Measurements from ENCODE around the gene CSRNP3. TPM values are rescaled to one million over a fixed set of nuclear protein-coding genes. Genes with fewer than 3 reads are reported as not detected.

The CSRNP3 gene
- total RNA-seq, 1 experiment from 2014 or later, result 0.05 TPM

DNA sequence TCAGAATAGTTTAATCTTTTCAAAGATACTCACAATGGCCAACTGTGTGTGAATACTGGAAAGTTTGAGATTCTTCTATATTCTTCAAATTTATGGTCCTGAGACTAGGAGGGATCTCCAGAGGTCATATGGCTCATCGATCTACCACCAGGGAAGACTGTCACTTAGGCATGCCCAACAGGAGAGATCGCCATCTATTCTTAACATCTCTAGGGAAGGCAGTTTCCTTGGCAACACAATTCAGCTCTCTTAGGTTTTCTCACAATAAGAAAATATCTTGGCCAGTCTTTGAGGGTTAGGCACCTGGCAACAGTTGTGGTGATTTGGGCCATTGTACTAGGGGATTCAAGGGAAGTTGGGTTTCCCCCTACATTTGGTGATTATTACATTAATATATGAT, 217.3 kb downstream of the CSRNP3 start:
- BruUV-seq (replicated peaks), result no TSS peak
- Histone ChIP-seq H3K9me2 (ENCODE audit: insufficient read depth) (no peaks in the 10 kb centered on the region), H3K36me3 (ENCODE audit: control insufficient read depth in 1 of 2, insufficient read depth in 2 of 2, low read length in 2 of 2) (no peaks in the 10 kb centered on the region), H3K4me3 (replicated peaks in 1 of 2; ENCODE audit: low read depth in 1 of 2, low read length in 2 of 2) (no peak overlapping the region), H3K27ac (ENCODE audit: low read depth, low read length) (no peak overlapping the region), H3K4me2 (ENCODE audit: low read length) (no peak overlapping the region), H3K4me1 (ENCODE audit: control insufficient read depth in 1 of 2, insufficient read depth in 2 of 2, low read length in 2 of 2) (no peaks in the 10 kb centered on the region), H3K9me3 (ENCODE audit: control insufficient read depth in 1 of 2, insufficient read depth in 1 of 2, low read depth in 1 of 2, low read length in 2 of 2) (no peaks in the 10 kb centered on the region), H3K9ac (ENCODE audit: low read length) (no peak overlapping the region), H2AFZ (ENCODE audit: low read depth, low read length, poor library complexity, severe bottlenecking) (no peak overlapping the region), H4K20me1 (ENCODE audit: insufficient read depth) (no peaks in the 10 kb centered on the region), H3K79me2 (ENCODE audit: insufficient read depth, low read length) (no peaks in the 10 kb centered on the region), H3K27me3 (ENCODE audit: insufficient read depth, low read length) (peaks cover 38% of the 10 kb centered on the region)
- ChIA-PET POLR2A (no interaction called here), RAD21 (ENCODE audit: low non-redundant PET in 1 of 2, low total read pairs in 2 of 2, uncharacterized antibody in 2 of 2, unreplicated experiment in 2 of 2) (no interaction called here), CTCF (no interaction called here)
- ATAC-seq (no peak), DNase-seq (ENCODE audit: low read depth, low spot score) (no peak)
- intact Hi-C loops (cut with micrococcal nuclease), result no loop called here
- TF ChIP-seq EZH2phosphoT487 (IDR thresholded peaks at IDR 0.05; ENCODE audit: borderline replicate concordance) (no peak), CBX3 (IDR thresholded peaks at IDR 0.05; ENCODE audit: low read depth) (no peak), RAD21 (IDR thresholded peaks at IDR 0.05; ENCODE audit: low read depth) (no peak), TCF7L2 (IDR thresholded peaks at IDR 0.05; ENCODE audit: borderline replicate concordance, extremely low read depth, insufficient read depth, insufficient read length) (no peak), ELF1 (IDR thresholded peaks at IDR 0.05; ENCODE audit: borderline replicate concordance, low read depth) (no peak), EGR1 (IDR thresholded peaks at IDR 0.05; ENCODE audit: low read depth) (no peak), SP1 (IDR thresholded peaks at IDR 0.05; ENCODE audit: low read depth) (no peak), SRF (IDR thresholded peaks at IDR 0.05; ENCODE audit: low read depth) (no peak), FOSL1 (IDR thresholded peaks at IDR 0.05; ENCODE audit: low read depth) (no peak), POLR2AphosphoS5 (IDR thresholded peaks at IDR 0.05; ENCODE audit: low read depth, low read length) (no peak)
- TF ChIP-seq, protein P1, sequence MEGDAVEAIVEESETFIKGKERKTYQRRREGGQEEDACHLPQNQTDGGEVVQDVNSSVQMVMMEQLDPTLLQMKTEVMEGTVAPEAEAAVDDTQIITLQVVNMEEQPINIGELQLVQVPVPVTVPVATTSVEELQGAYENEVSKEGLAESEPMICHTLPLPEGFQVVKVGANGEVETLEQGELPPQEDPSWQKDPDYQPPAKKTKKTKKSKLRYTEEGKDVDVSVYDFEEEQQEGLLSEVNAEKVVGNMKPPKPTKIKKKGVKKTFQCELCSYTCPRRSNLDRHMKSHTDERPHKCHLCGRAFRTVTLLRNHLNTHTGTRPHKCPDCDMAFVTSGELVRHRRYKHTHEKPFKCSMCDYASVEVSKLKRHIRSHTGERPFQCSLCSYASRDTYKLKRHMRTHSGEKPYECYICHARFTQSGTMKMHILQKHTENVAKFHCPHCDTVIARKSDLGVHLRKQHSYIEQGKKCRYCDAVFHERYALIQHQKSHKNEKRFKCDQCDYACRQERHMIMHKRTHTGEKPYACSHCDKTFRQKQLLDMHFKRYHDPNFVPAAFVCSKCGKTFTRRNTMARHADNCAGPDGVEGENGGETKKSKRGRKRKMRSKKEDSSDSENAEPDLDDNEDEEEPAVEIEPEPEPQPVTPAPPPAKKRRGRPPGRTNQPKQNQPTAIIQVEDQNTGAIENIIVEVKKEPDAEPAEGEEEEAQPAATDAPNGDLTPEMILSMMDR (IDR thresholded peaks at IDR 0.05 in 2 of 3, conservative IDR thresholded peaks at IDR 0.05 in 1 of 3; ENCODE audit: borderline replicate concordance in 1 of 3, insufficient read depth in 1 of 3, low read depth in 2 of 3, low read length in 2 of 3), result no peak
- TF ChIP-seq, protein P2, sequence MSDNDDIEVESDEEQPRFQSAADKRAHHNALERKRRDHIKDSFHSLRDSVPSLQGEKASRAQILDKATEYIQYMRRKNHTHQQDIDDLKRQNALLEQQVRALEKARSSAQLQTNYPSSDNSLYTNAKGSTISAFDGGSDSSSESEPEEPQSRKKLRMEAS (IDR thresholded peaks at IDR 0.05), result no peak
- TF ChIP-seq, protein P3, sequence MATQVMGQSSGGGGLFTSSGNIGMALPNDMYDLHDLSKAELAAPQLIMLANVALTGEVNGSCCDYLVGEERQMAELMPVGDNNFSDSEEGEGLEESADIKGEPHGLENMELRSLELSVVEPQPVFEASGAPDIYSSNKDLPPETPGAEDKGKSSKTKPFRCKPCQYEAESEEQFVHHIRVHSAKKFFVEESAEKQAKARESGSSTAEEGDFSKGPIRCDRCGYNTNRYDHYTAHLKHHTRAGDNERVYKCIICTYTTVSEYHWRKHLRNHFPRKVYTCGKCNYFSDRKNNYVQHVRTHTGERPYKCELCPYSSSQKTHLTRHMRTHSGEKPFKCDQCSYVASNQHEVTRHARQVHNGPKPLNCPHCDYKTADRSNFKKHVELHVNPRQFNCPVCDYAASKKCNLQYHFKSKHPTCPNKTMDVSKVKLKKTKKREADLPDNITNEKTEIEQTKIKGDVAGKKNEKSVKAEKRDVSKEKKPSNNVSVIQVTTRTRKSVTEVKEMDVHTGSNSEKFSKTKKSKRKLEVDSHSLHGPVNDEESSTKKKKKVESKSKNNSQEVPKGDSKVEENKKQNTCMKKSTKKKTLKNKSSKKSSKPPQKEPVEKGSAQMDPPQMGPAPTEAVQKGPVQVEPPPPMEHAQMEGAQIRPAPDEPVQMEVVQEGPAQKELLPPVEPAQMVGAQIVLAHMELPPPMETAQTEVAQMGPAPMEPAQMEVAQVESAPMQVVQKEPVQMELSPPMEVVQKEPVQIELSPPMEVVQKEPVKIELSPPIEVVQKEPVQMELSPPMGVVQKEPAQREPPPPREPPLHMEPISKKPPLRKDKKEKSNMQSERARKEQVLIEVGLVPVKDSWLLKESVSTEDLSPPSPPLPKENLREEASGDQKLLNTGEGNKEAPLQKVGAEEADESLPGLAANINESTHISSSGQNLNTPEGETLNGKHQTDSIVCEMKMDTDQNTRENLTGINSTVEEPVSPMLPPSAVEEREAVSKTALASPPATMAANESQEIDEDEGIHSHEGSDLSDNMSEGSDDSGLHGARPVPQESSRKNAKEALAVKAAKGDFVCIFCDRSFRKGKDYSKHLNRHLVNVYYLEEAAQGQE (IDR thresholded peaks at IDR 0.05; ENCODE audit: low read depth), result no peak
